ENCODE measurements around the gene DOCK9. TPM values are rescaled to one million over a fixed set of nuclear protein-coding genes. Genes with fewer than 3 reads are reported as not detected.

The DOCK9 gene
- total RNA-seq, 1 donor from 2014 or later = 170 TPM

- no peaks in the 10 kb centered on the region for H3K9me3 ChIP-seq
- ATAC-seq = no peak
- no peak overlapping the region for H3K4me3 ChIP-seq
- intact Hi-C loops (cut with DNase I) = no loop called here
- no peaks in the 10 kb centered on the region for H3K27me3 ChIP-seq
- peaks cover 2% of the 10 kb centered on the region for H3K4me1 ChIP-seq
- no peaks in the 10 kb centered on the region for H3K36me3 ChIP-seq
- no peak overlapping the region for H3K27ac ChIP-seq
- no peak for TF ChIP-seq CTCF (IDR thresholded peaks at IDR 0.05)
- DNase-seq = no peak
Observed at GRCh38 chr13:98987275-98987674, 9.4 kb upstream of the DOCK9 start.

GRCh38 chr13:98986226-98986846, 8.5 kb upstream of the DOCK9 start:
- Histone ChIP-seq H3K27ac (no peak overlapping the region), H3K9me3 (no peaks in the 10 kb centered on the region), H3K4me1 (peaks cover 6% of the 10 kb centered on the region), H3K4me3 (no peak overlapping the region), H3K36me3 (no peaks in the 10 kb centered on the region), H3K27me3 (no peaks in the 10 kb centered on the region)
- no peak for ATAC-seq
- intact Hi-C loops (cut with DNase I) = no loop called here
- TF ChIP-seq CTCF (IDR thresholded peaks at IDR 0.05) = no peak
- no peak for DNase-seq

- H3K9me3 ChIP-seq = no peaks in the 10 kb centered on the region
- ATAC-seq (no peak), DNase-seq (no peak)
- peaks cover 6% of the 10 kb centered on the region for H3K4me1 ChIP-seq
- H3K27ac ChIP-seq = no peak overlapping the region
- H3K4me3 ChIP-seq = no peak overlapping the region
- H3K36me3 ChIP-seq = no peaks in the 10 kb centered on the region
- H3K27me3 ChIP-seq = no peaks in the 10 kb centered on the region
- intact Hi-C loops (cut with DNase I) = no loop called here
- TF ChIP-seq CTCF (IDR thresholded peaks at IDR 0.05) = no peak
Observed at GRCh38 chr13:98985591-98985990, 7.7 kb upstream of the DOCK9 start.

GRCh38 chr13:98984983-98985382, 7.1 kb upstream of the DOCK9 start:
- Histone ChIP-seq H3K27ac (no peak overlapping the region), H3K4me3 (no peak overlapping the region), H3K4me1 (peaks cover 7% of the 10 kb centered on the region), H3K36me3 (no peaks in the 10 kb centered on the region), H3K27me3 (no peaks in the 10 kb centered on the region), H3K9me3 (no peaks in the 10 kb centered on the region)
- no peak for ATAC-seq
- intact Hi-C loops (cut with DNase I) = no loop called here
- DNase-seq = no peak
- no peak for TF ChIP-seq CTCF (IDR thresholded peaks at IDR 0.05)

GRCh38 chr13:98984118-98984517, 6.3 kb upstream of the DOCK9 start:
- no peak overlapping the region for H3K27ac ChIP-seq
- H3K4me1 ChIP-seq = peaks cover 10% of the 10 kb centered on the region
- H3K4me3 ChIP-seq = no peak overlapping the region
- no peak for TF ChIP-seq CTCF (IDR thresholded peaks at IDR 0.05)
- ATAC-seq (no peak), DNase-seq (no peak)
- H3K9me3 ChIP-seq = no peaks in the 10 kb centered on the region
- no peaks in the 10 kb centered on the region for H3K36me3 ChIP-seq
- intact Hi-C loops (cut with DNase I) = no loop called here
- no peaks in the 10 kb centered on the region for H3K27me3 ChIP-seq

GRCh38 chr13:98983182-98983581, 5.3 kb upstream of the DOCK9 start:
- intact Hi-C loops (cut with DNase I) = no loop called here
- DNase-seq = no peak
- TF ChIP-seq CTCF (IDR thresholded peaks at IDR 0.05) = no peak

More at GRCh38 chr13:98983182-98983581, 5.3 kb upstream of the DOCK9 start:
- H3K4me3 ChIP-seq = no peak overlapping the region
- no peak for ATAC-seq
- no peaks in the 10 kb centered on the region for H3K36me3 ChIP-seq
- H3K27me3 ChIP-seq = no peaks in the 10 kb centered on the region
- no peak overlapping the region for H3K27ac ChIP-seq
- H3K9me3 ChIP-seq = no peaks in the 10 kb centered on the region
- peaks cover 10% of the 10 kb centered on the region for H3K4me1 ChIP-seq
